CD14-positive monocyte (primary cell): ENCODE measurements around the gene ALDH5A1. TPM values are rescaled to one million over a fixed set of nuclear protein-coding genes. Genes with fewer than 3 reads are reported as not detected.

ENCODE experiments used
- DNase-seq, 3 donors: peaks; one replicate each; pipeline ENCODE4 v3.0.0-alpha.2; 2011 to 2022
- H2AFZ ChIP-seq: 2 replicates; pipeline ENCODE4 v1.6.0; 2012; ENCODE audit warnings: mild to moderate bottlenecking, low read depth, low read length, inconsistent platforms; ENCODE audit not compliant: insufficient read depth, poor library complexity, severe bottlenecking
- H3K27ac ChIP-seq, 2 donors: 1 replicate in 1 of 2; 2 replicates in 1 of 2; pipeline ENCODE4 v1.5.1; 2012 to 2013; ENCODE audit warnings: low read length in 2 of 2, control low read depth in 1 of 2, inconsistent platforms in 1 of 2, low read depth in 1 of 2, mild to moderate bottlenecking in 1 of 2
- H3K27me3 ChIP-seq, 2 donors: one replicate each; pipeline versions ENCODE4 v1.6.0 to v1.6.1; 2011 to 2013; ENCODE audit warnings: low read length in 2 of 2; ENCODE audit not compliant: control insufficient read depth in 2 of 2, insufficient read depth in 2 of 2
- H3K36me3 ChIP-seq, 2 donors: replicated peaks in 1 of 2; 1 replicate in 1 of 2; 2 replicates in 1 of 2; pipeline versions ENCODE4 v1.5.1 to v1.6.1; 2012 to 2013; ENCODE audit warnings: low read length in 2 of 2, control low read depth in 1 of 2, inconsistent platforms in 1 of 2, mild to moderate bottlenecking in 1 of 2; ENCODE audit not compliant: insufficient read depth in 2 of 2, control insufficient read depth in 1 of 2
- H3K4me1 ChIP-seq, 2 donors: 1 replicate in 1 of 2; 2 replicates in 1 of 2; pipeline versions ENCODE4 v1.5.1 to v1.6.1; 2012 to 2013; ENCODE audit warnings: low read length in 2 of 2, control low read depth in 1 of 2, inconsistent platforms in 1 of 2, mild to moderate bottlenecking in 1 of 2, moderate library complexity in 1 of 2; ENCODE audit not compliant: insufficient read depth in 2 of 2, control insufficient read depth in 1 of 2
- H3K4me2 ChIP-seq: replicated peaks from 2 replicates; pipeline ENCODE3; 2012; ENCODE audit warnings: low read length, moderate library complexity, mild to moderate bottlenecking; ENCODE audit not compliant: poor library complexity, severe bottlenecking; ENCODE audit errors: extremely low read depth
- H3K4me3 ChIP-seq, 3 experiments: fragments of 200-600 bp in 1 of 3; sonication (generic) in 1 of 3; replicated peaks in 1 of 3; 1 replicate in 2 of 3; 2 replicates in 1 of 3; pipeline ENCODE4 v1.5.1; 2011 to 2013; ENCODE audit warnings: low read length in 3 of 3, mild to moderate bottlenecking in 3 of 3, control low read depth in 2 of 3, low read depth in 2 of 3, inconsistent platforms in 1 of 3, moderate library complexity in 1 of 3
- H3K79me2 ChIP-seq: 2 replicates; pipeline ENCODE4 v1.6.0; 2012; ENCODE audit warnings: mild to moderate bottlenecking, control low read depth, inconsistent platforms, low read length, moderate library complexity; ENCODE audit not compliant: insufficient read depth
- H3K9ac ChIP-seq: 2 replicates; pipeline ENCODE4 v1.6.0; 2017; ENCODE audit warnings: low read length, mild to moderate bottlenecking; ENCODE audit not compliant: insufficient read depth, poor library complexity, severe bottlenecking
- H3K9me3 ChIP-seq, 2 donors: replicated peaks in 1 of 2; 1 replicate in 1 of 2; 2 replicates in 1 of 2; pipeline versions ENCODE4 v1.5.1 to v1.6.1; 2012 to 2013; ENCODE audit warnings: low read length in 2 of 2, control low read depth in 1 of 2; ENCODE audit not compliant: control insufficient read depth in 1 of 2, insufficient read depth in 1 of 2
- H4K20me1 ChIP-seq: 2 replicates; pipeline ENCODE4 v1.6.0; 2012; ENCODE audit warnings: mild to moderate bottlenecking, low read length, control low read depth, moderate library complexity; ENCODE audit not compliant: insufficient read depth
- H3K27ac Mint-ChIP-seq, 7 donors: one replicate each; pipeline ENCODE4 v1.8.0; 2020; ENCODE audit warnings: mild to moderate bottlenecking in 7 of 7, mixed read lengths in 7 of 7, moderate library complexity in 6 of 7, inconsistent platforms in 2 of 7
- H3K27me3 Mint-ChIP-seq, 3 donors: one replicate each; pipeline ENCODE4 v1.8.0; 2021 to 2022; ENCODE audit warnings: low read depth in 3 of 3, mild to moderate bottlenecking in 3 of 3, mixed read lengths in 3 of 3, moderate library complexity in 3 of 3, inconsistent platforms in 1 of 3
- H3K36me3 Mint-ChIP-seq, 2 donors: one replicate each; pipeline ENCODE4 v1.8.0; 2020; ENCODE audit warnings: mixed read lengths in 2 of 2, inconsistent platforms in 1 of 2, mild to moderate bottlenecking in 1 of 2
- H3K4me1 Mint-ChIP-seq: one replicate; pipeline ENCODE4 v1.8.0; 2020; ENCODE audit warnings: mild to moderate bottlenecking, mixed read lengths
- H3K4me3 Mint-ChIP-seq, 2 donors: one replicate each; pipeline ENCODE4 v1.8.0; 2020; ENCODE audit warnings: mild to moderate bottlenecking in 2 of 2, mixed read lengths in 2 of 2, moderate library complexity in 1 of 2
- H3K9me3 Mint-ChIP-seq, 7 donors: one replicate each; pipeline ENCODE4 v1.8.0; 2020 to 2022; ENCODE audit warnings: mixed read lengths in 7 of 7, mild to moderate bottlenecking in 6 of 7, moderate library complexity in 6 of 7, inconsistent platforms in 2 of 7
- CTCF ChIP-seq: fragments of 200-600 bp; IDR thresholded peaks from one replicate; pipeline ENCODE4 v1.8.0; 2022; ENCODE audit warnings: antibody characterized with exemption, mild to moderate bottlenecking
- WGBS: methylation state at CpG from one replicate; pipeline ENCODE4 v1.1.5; 2013; ENCODE audit warnings: missing lambda C conversion rate; ENCODE audit not compliant: insufficient coverage; 5-methylcytosine and 5-hydroxymethylcytosine counted together
- intact Hi-C, 2 donors: fragments of 100-400 bp; cut with micrococcal nuclease; formaldehyde crosslinking; loops; one replicate each; pipeline versions ENCODE4 v1.15.0 to v1.15.1; 2023
- polyA plus RNA-seq, 3 donors: library from polyadenylated mRNA; depleted of rRNA in 1 of 3; unstranded in 2 of 3; stranded (reverse) in 1 of 3; fragments of 300-500 nt in 2 of 3; fragments of >200 nt in 1 of 3; fragmentation: Illumina TruSeq in 2 of 3; gene quantifications; 1 replicate in 2 of 3; 2 replicates in 1 of 3; pipeline ENCODE4 v1.2.3, GENCODE V29; 2012 to 2021

ALDH5A1 gene
- polyA plus RNA-seq, 3 donors: 0.04 to 0.33 (median 0.17) TPM

GRCh38 chr6:24477070-24477469 lies 17.7 kb upstream of the ALDH5A1 start:
- no peak overlapping the region for H3K4me2 ChIP-seq
- no peaks in the 10 kb centered on the region for H3K27me3 Mint-ChIP-seq
- no peak overlapping the region for H3K4me3 Mint-ChIP-seq
- no peaks in the 10 kb centered on the region for H3K27me3 ChIP-seq
- TF ChIP-seq CTCF: no peak
- H4K20me1 ChIP-seq: no peaks in the 10 kb centered on the region
- no peak overlapping the region for H3K4me3 ChIP-seq
- H3K9ac ChIP-seq: no peak overlapping the region
- H2AFZ ChIP-seq: no peak overlapping the region
- no peak overlapping the region for H3K27ac ChIP-seq
- H3K9me3 Mint-ChIP-seq: no peaks in the 10 kb centered on the region
- H3K4me1 ChIP-seq: no peaks in the 10 kb centered on the region
- H3K27ac Mint-ChIP-seq: no peak overlapping the region
- intact Hi-C loops: no loop called here
- no peaks in the 10 kb centered on the region for H3K4me1 Mint-ChIP-seq
- no peaks in the 10 kb centered on the region for H3K79me2 ChIP-seq
- no peaks in the 10 kb centered on the region for H3K36me3 Mint-ChIP-seq
- no peak for DNase-seq
- H3K9me3 ChIP-seq: no peaks in the 10 kb centered on the region
- no CpG with 5 or more reads among the region's 1 CpG for WGBS
- H3K36me3 ChIP-seq: no peaks in the 10 kb centered on the region

- no peak overlapping the region for H3K27ac Mint-ChIP-seq
- no peaks in the 10 kb centered on the region for H3K27me3 Mint-ChIP-seq
- Histone ChIP-seq H3K36me3 (no peaks in the 10 kb centered on the region), H3K79me2 (no peaks in the 10 kb centered on the region), H4K20me1 (no peaks in the 10 kb centered on the region), H3K27me3 (no peaks in the 10 kb centered on the region), H3K9ac (no peak overlapping the region), H3K27ac (no peak overlapping the region), H3K4me2 (no peak overlapping the region), H3K9me3 (no peaks in the 10 kb centered on the region), H3K4me3 (no peak overlapping the region), H2AFZ (no peak overlapping the region), H3K4me1 (no peaks in the 10 kb centered on the region)
- no peak for DNase-seq
- no peak for TF ChIP-seq CTCF
- H3K4me1 Mint-ChIP-seq: no peaks in the 10 kb centered on the region
- H3K36me3 Mint-ChIP-seq: no peaks in the 10 kb centered on the region
- intact Hi-C loops: no loop called here
- 91% methylated on average over 2 of the region's 4 CpGs for WGBS
- no peaks in the 10 kb centered on the region for H3K9me3 Mint-ChIP-seq
- H3K4me3 Mint-ChIP-seq: no peak overlapping the region
Measured at GRCh38 chr6:24478903-24479302, 15.9 kb upstream of the ALDH5A1 start.
